ENCODE measurements around the gene ATP5PB. TPM values are rescaled to one million over a fixed set of nuclear protein-coding genes. Genes with fewer than 3 reads are reported as not detected.
A peak's percentile ranks its signal among the peaks of the same experiment; 100 is the strongest.

ATP5PB gene
- total RNA-seq, 4 donors from 2014 or later = 60.3 to 334 (median 211) TPM

- in situ Hi-C loops (cut with MboI; ENCODE audit: low pct_ligation_motif_present in 1 of 4, low pct_unique_long_range_greater_than_20kb in 1 of 4, low sequenced_read_pairs in 3 of 4) = no loop called here
These were observed 19.4 kb downstream of the ATP5PB start for GRCh38 chr1:111468717-111469100.

DNA sequence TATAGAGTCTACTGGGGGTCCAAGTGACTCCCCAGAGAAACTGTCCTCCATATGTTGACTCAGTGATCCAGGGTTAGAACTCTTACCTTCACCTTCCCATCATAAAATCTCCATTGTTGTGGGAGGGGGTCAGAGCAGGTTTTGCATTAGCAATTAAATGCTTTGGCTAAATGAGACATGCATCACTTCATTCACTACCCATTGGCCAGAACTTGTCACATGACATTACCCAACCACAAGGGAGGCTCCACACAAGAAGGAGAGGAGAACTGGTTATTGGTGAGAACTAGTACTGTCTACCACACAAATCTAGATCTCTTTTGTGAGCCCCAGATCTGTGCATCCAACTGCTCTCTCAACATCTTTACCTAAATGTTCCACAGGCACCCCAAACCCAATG, 20.3 kb downstream of the ATP5PB start:
- Histone ChIP-seq H3K9me3 (no peaks in the 10 kb centered on the region), H3K27me3 (no peaks in the 10 kb centered on the region), H3K27ac (no peak overlapping the region), H3K36me3 (peaks cover 0 to 14% (median 7%) of the 10 kb centered on the region in 4 donors), H3K4me1 (no peaks in the 10 kb centered on the region), H3K4me3 (no peak overlapping the region)
- intact Hi-C loops (cut with DNase I; ENCODE audit: low total_unique reads) (no loop called here), in situ Hi-C loops (cut with MboI; ENCODE audit: low pct_ligation_motif_present in 1 of 4, low pct_unique_long_range_greater_than_20kb in 1 of 4, low sequenced_read_pairs in 3 of 4) (no loop called here)
- no peak for DNase-seq
- no peak for TF ChIP-seq EP300 (IDR thresholded peaks at IDR 0.05; ENCODE audit: low read depth)
- no peak for TF ChIP-seq CTCF (IDR thresholded peaks at IDR 0.05)
- no peak for TF ChIP-seq POLR2A (IDR thresholded peaks at IDR 0.05)
- no peak for TF ChIP-seq POLR2AphosphoS5 (IDR thresholded peaks at IDR 0.05)

More at GRCh38 chr1:111468717-111469100, 19.4 kb downstream of the ATP5PB start:
- DNase-seq = no peak
- no peak overlapping the region for H3K4me3 ChIP-seq
- H3K36me3 ChIP-seq = peaks cover 0 to 14% (median 7%) of the 10 kb centered on the region in 4 donors
- no peak overlapping the region for H3K27ac ChIP-seq
- intact Hi-C loops (cut with DNase I; ENCODE audit: low total_unique reads) = no loop called here
- no peaks in the 10 kb centered on the region for H3K27me3 ChIP-seq
- TF ChIP-seq CTCF (IDR thresholded peaks at IDR 0.05) (no peak), POLR2A (IDR thresholded peaks at IDR 0.05) (no peak), POLR2AphosphoS5 (IDR thresholded peaks at IDR 0.05) (no peak), EP300 (IDR thresholded peaks at IDR 0.05; ENCODE audit: low read depth) (no peak)
- H3K4me1 ChIP-seq = no peaks in the 10 kb centered on the region
- H3K9me3 ChIP-seq = no peaks in the 10 kb centered on the region

- Histone ChIP-seq H3K4me1 (no peaks in the 10 kb centered on the region), H3K27ac (peak overlapping the region; percentile 32 to 56 (median 45)), H3K27me3 (no peaks in the 10 kb centered on the region), H3K4me3 (no peak overlapping the region), H3K9me3 (no peaks in the 10 kb centered on the region), H3K36me3 (peaks cover 0 to 9% (median 6%) of the 10 kb centered on the region in 4 donors)
- 78 to 83% methylated on average over 5 of the region's 5 CpGs for WGBS, 2 donors (ENCODE audit: low coverage in 1 of 2)
- in situ Hi-C loops (cut with MboI; ENCODE audit: low pct_ligation_motif_present in 1 of 4, low pct_unique_long_range_greater_than_20kb in 1 of 4, low sequenced_read_pairs in 3 of 4) = no loop called here
- DNase-seq = no peak
- intact Hi-C loops (cut with DNase I; ENCODE audit: low total_unique reads) = no loop called here
- no peak for TF ChIP-seq CTCF (IDR thresholded peaks at IDR 0.05)
- no peak for TF ChIP-seq EP300 (IDR thresholded peaks at IDR 0.05; ENCODE audit: low read depth)
- TF ChIP-seq POLR2AphosphoS5 (IDR thresholded peaks at IDR 0.05) = no peak
- TF ChIP-seq POLR2A (IDR thresholded peaks at IDR 0.05) = no peak
These were observed 21.3 kb downstream of the ATP5PB start for GRCh38 chr1:111470596-111470995.

GRCh38 chr1:111471012-111471411, 21.7 kb downstream of the ATP5PB start:
- intact Hi-C loops (cut with DNase I; ENCODE audit: low total_unique reads) (no loop called here), in situ Hi-C loops (cut with MboI; ENCODE audit: low pct_ligation_motif_present in 1 of 4, low pct_unique_long_range_greater_than_20kb in 1 of 4, low sequenced_read_pairs in 3 of 4) (no loop called here)
- Histone ChIP-seq H3K4me3 (no peak overlapping the region), H3K36me3 (peaks cover 0 to 9% (median 5%) of the 10 kb centered on the region in 4 donors), H3K27ac (peak overlapping the region; percentile 32 to 56 (median 48)), H3K9me3 (no peaks in the 10 kb centered on the region), H3K27me3 (no peaks in the 10 kb centered on the region), H3K4me1 (no peaks in the 10 kb centered on the region)
- DNase-seq = peak; percentile 57
- TF ChIP-seq POLR2A (IDR thresholded peaks at IDR 0.05) = no peak
- 48 to 58% methylated on average over 3 of the region's 3 CpGs for whole genome bisulfite sequencing, 2 donors (ENCODE audit: low coverage in 1 of 2)

DNA sequence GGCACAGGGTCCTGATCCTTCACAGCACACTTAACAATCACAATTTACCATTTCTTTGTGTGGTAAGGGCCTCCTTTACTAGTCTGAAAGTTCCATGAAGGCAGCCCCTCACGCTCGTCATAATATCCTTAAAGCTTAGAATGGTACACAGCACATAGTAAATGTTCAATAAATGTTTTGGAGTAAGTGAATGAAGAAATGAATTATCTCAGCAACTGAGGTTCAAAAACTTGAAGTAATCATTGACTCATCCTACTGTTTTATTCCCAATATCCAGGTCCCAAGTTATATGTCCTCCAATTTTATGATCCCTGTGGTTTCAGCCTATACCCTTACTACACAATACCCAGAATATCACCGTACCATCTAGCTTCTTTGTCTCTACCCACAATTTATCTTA, 22.3 kb downstream of the ATP5PB start:
- DNase-seq = no peak
- WGBS, 2 donors (ENCODE audit: low coverage in 1 of 2) = 85 to 97% methylated on average over 1 to 3 of the region's 3 CpGs
- H3K27me3 ChIP-seq = no peaks in the 10 kb centered on the region
- H3K27ac ChIP-seq = peak overlapping the region in 3 of 4 donors; percentile 47 to 50 (median 48)
- TF ChIP-seq EP300 (IDR thresholded peaks at IDR 0.05; ENCODE audit: low read depth) (no peak), POLR2A (IDR thresholded peaks at IDR 0.05) (no peak), CTCF (IDR thresholded peaks at IDR 0.05) (no peak), POLR2AphosphoS5 (IDR thresholded peaks at IDR 0.05) (no peak)
- H3K4me3 ChIP-seq = no peak overlapping the region
- intact Hi-C loops (cut with DNase I; ENCODE audit: low total_unique reads) = no loop called here
- H3K36me3 ChIP-seq = peaks cover 0 to 9% (median 4%) of the 10 kb centered on the region in 4 donors
- H3K9me3 ChIP-seq = no peaks in the 10 kb centered on the region
- no peaks in the 10 kb centered on the region for H3K4me1 ChIP-seq
- in situ Hi-C loops (cut with MboI; ENCODE audit: low pct_ligation_motif_present in 1 of 4, low pct_unique_long_range_greater_than_20kb in 1 of 4, low sequenced_read_pairs in 3 of 4) = no loop called here

Measured in transverse colon (tissue), 4 donors.